Caki2 (cell line): ENCODE measurements around the gene BTN1A1. TPM values are rescaled to one million over a fixed set of nuclear protein-coding genes. Genes with fewer than 3 reads are reported as not detected.
"Not testable (repeated sequence)": the region's sequence is repeated elsewhere in the genome, so short reads cannot be mapped to it uniquely, and the experiment has no call there.

Experiments used
- DNase-seq: peaks from one replicate; pipeline ENCODE4 v3.0.0-alpha.2; 2015; ENCODE audit warnings: low read depth
- in situ Hi-C: cut with HindIII; loops from 2 replicates; pipeline ENCODE4 v1.10.0; 2016; ENCODE audit warnings: low sequenced_read_pairs, low pct_unique_long_range_greater_than_20kb, mixed read lengths
- total RNA-seq: library from RNA; depleted of rRNA; stranded (reverse); fragments of >200 nt; shearing (Covaris generic); gene quantifications from 2 replicates; pipeline ENCODE4 v1.2.3, GENCODE V29; 2014; ENCODE audit warnings: low replicate concordance

BTN1A1 gene
- total RNA-seq, 1 experiment from 2014 or later = 0.47 TPM

GRCh38 chr6:26526928-26527327, 26.8 kb downstream of the BTN1A1 start:
- in situ Hi-C loops = loop anchor here (25.0 kb wide), 1 partner anchor 190 kb away; no protein-coding TSS in a partner anchor
- DNase-seq = no peak

- in situ Hi-C loops = loop anchor here (25.0 kb wide), 1 partner anchor 193 kb away; no protein-coding TSS in a partner anchor
- DNase-seq = no peak
These were observed 30.1 kb downstream of the BTN1A1 start for GRCh38 chr6:26530203-26530602.

GRCh38 chr6:26531897-26532296, 31.8 kb downstream of the BTN1A1 start:
- in situ Hi-C loops = loop anchor here (25.0 kb wide), 1 partner anchor 195 kb away; no protein-coding TSS in a partner anchor
- no peak for DNase-seq

GRCh38 chr6:26532699-26533531, 32.8 kb downstream of the BTN1A1 start:
- peak; percentile 93 for DNase-seq
- in situ Hi-C loops = loop anchor here (25.0 kb wide), 1 partner anchor 196 kb away; no protein-coding TSS in a partner anchor

GRCh38 chr6:26533532-26533931, 33.4 kb downstream of the BTN1A1 start:
- no peak for DNase-seq
- in situ Hi-C loops = loop anchor here (25.0 kb wide), 1 partner anchor 196 kb away; no protein-coding TSS in a partner anchor

GRCh38 chr6:26534681-26535465, 34.8 kb downstream of the BTN1A1 start:
- peak; percentile 98 for DNase-seq

GRCh38 chr6:26536571-26537159, 36.6 kb downstream of the BTN1A1 start:
- DNase-seq = peak; percentile 65
- in situ Hi-C loops = loop anchor here (25.0 kb wide), 1 partner anchor 199 kb away; no protein-coding TSS in a partner anchor

More at GRCh38 chr6:26534681-26535465, 34.8 kb downstream of the BTN1A1 start:
- in situ Hi-C loops = loop anchor here (25.0 kb wide), 1 partner anchor 198 kb away; no protein-coding TSS in a partner anchor

GRCh38 chr6:26537160-26537845, 37.2 kb downstream of the BTN1A1 start:
- in situ Hi-C loops = loop anchor here (25.0 kb wide), 1 partner anchor 200 kb away; no protein-coding TSS in a partner anchor
- peak; percentile 95 for DNase-seq

- peak; percentile 93 for DNase-seq
- in situ Hi-C loops = loop anchor here (25.0 kb wide), 1 partner anchor 201 kb away; no protein-coding TSS in a partner anchor
These were observed 37.9 kb downstream of the BTN1A1 start, which contains the start of gene HMGN4 for GRCh38 chr6:26537846-26538571. TSS of gene HMGN4 (plus strand) at chr6:26538366. CDS start at chr6:26545207, 6,841 bp downstream.

GRCh38 chr6:26538572-26538902, 38.4 kb downstream of the BTN1A1 start:
- in situ Hi-C loops = loop anchor here (25.0 kb wide), 1 partner anchor 201 kb away; no protein-coding TSS in a partner anchor
- DNase-seq = no peak

GRCh38 chr6:26539071-26539615, 39.0 kb downstream of the BTN1A1 start:
- DNase-seq = peak; percentile 26
- in situ Hi-C loops = loop anchor here (25.0 kb wide), 1 partner anchor 202 kb away; no protein-coding TSS in a partner anchor

- DNase-seq = no peak
- in situ Hi-C loops = loop anchor here (25.0 kb wide), 1 partner anchor 204 kb away; no protein-coding TSS in a partner anchor
These were observed 41.5 kb downstream of the BTN1A1 start for GRCh38 chr6:26541579-26541978.

- peak; percentile 30 for DNase-seq
- in situ Hi-C loops = loop anchor here (25.0 kb wide), 1 partner anchor 207 kb away; no protein-coding TSS in a partner anchor
These were observed 43.9 kb downstream of the BTN1A1 start for GRCh38 chr6:26543953-26544352.

- DNase-seq = no peak
- in situ Hi-C loops = loop anchor here (25.0 kb wide), 1 partner anchor 207 kb away; no protein-coding TSS in a partner anchor
These were observed 44.4 kb downstream of the BTN1A1 start for GRCh38 chr6:26544473-26544872.

GRCh38 chr6:26545627-26546026, 45.5 kb downstream of the BTN1A1 start:
- in situ Hi-C loops = loop anchor here (25.0 kb wide), 1 partner anchor 208 kb away; no protein-coding TSS in a partner anchor
- no peak for DNase-seq

- not testable (repeated sequence) for DNase-seq
- in situ Hi-C loops = loop anchor here (25.0 kb wide), 1 partner anchor 210 kb away; no protein-coding TSS in a partner anchor
These were observed 47.3 kb downstream of the BTN1A1 start for GRCh38 chr6:26547363-26547762.
